Type B pancreatic cell (in vitro differentiated cells): ENCODE measurements around the gene TYRO3. TPM values are rescaled to one million over a fixed set of nuclear protein-coding genes. Genes with fewer than 3 reads are reported as not detected.
"Not testable (repeated sequence)": the region's sequence is repeated elsewhere in the genome, so short reads cannot be mapped to it uniquely, and the experiment has no call there.

Source experiments
- DNase-seq: peaks from one replicate; pipeline ENCODE4 v3.0.0; 2021; ENCODE audit warnings: mixed read lengths; ENCODE audit not compliant: unreplicated experiment; ENCODE audit errors: extremely low spot score
- H3K27ac Mint-ChIP-seq: 2 replicates; pipeline ENCODE4 v1.8.0; 2021; ENCODE audit warnings: mild to moderate bottlenecking, mixed read lengths
- H3K27me3 Mint-ChIP-seq: 2 replicates; pipeline ENCODE4 v1.8.0; 2021; ENCODE audit warnings: mixed read lengths
- H3K36me3 Mint-ChIP-seq: 2 replicates; pipeline ENCODE4 v1.8.0; 2021; ENCODE audit warnings: mixed read lengths
- H3K4me1 Mint-ChIP-seq: one replicate; pipeline ENCODE4 v1.8.0; 2021; ENCODE audit warnings: mixed read lengths; ENCODE audit not compliant: unreplicated experiment
- H3K4me3 Mint-ChIP-seq: 2 replicates; pipeline ENCODE4 v1.8.0; 2021; ENCODE audit warnings: mild to moderate bottlenecking, mixed read lengths
- H3K9me3 Mint-ChIP-seq: 2 replicates; pipeline ENCODE4 v1.8.0; 2021; ENCODE audit warnings: mixed read lengths
- total RNA-seq: library from RNA; stranded (reverse); gene quantifications from 2 replicates; pipeline ENCODE4 v1.2.1, GENCODE V29; 2021; ENCODE audit warnings: low replicate concordance
- TF ChIP-seq, protein P1 (sequence below): fragments of 200-600 bp; sonication (generic); conservative IDR thresholded peaks from 2 replicates; pipeline ENCODE4 v1.5.0; 2021; ENCODE audit warnings: antibody characterized with exemption, mild to moderate bottlenecking

Gene TYRO3
- total RNA-seq, 1 donor from 2014 or later = 43.0 TPM

GRCh38 chr15:41567862-41568261 lies 8.8 kb downstream of the TYRO3 start:
- no peaks in the 10 kb centered on the region for H3K27me3 Mint-ChIP-seq
- peaks cover 51% of the 10 kb centered on the region for H3K4me1 Mint-ChIP-seq
- H3K9me3 Mint-ChIP-seq = no peaks in the 10 kb centered on the region
- H3K36me3 Mint-ChIP-seq = peaks cover 4% of the 10 kb centered on the region
- H3K4me3 Mint-ChIP-seq = peak overlapping the region; percentile 66
- peak overlapping the region; percentile 90 for H3K27ac Mint-ChIP-seq
- no peak for DNase-seq
- TF ChIP-seq, protein P1, sequence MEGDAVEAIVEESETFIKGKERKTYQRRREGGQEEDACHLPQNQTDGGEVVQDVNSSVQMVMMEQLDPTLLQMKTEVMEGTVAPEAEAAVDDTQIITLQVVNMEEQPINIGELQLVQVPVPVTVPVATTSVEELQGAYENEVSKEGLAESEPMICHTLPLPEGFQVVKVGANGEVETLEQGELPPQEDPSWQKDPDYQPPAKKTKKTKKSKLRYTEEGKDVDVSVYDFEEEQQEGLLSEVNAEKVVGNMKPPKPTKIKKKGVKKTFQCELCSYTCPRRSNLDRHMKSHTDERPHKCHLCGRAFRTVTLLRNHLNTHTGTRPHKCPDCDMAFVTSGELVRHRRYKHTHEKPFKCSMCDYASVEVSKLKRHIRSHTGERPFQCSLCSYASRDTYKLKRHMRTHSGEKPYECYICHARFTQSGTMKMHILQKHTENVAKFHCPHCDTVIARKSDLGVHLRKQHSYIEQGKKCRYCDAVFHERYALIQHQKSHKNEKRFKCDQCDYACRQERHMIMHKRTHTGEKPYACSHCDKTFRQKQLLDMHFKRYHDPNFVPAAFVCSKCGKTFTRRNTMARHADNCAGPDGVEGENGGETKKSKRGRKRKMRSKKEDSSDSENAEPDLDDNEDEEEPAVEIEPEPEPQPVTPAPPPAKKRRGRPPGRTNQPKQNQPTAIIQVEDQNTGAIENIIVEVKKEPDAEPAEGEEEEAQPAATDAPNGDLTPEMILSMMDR = no peak

DNA sequence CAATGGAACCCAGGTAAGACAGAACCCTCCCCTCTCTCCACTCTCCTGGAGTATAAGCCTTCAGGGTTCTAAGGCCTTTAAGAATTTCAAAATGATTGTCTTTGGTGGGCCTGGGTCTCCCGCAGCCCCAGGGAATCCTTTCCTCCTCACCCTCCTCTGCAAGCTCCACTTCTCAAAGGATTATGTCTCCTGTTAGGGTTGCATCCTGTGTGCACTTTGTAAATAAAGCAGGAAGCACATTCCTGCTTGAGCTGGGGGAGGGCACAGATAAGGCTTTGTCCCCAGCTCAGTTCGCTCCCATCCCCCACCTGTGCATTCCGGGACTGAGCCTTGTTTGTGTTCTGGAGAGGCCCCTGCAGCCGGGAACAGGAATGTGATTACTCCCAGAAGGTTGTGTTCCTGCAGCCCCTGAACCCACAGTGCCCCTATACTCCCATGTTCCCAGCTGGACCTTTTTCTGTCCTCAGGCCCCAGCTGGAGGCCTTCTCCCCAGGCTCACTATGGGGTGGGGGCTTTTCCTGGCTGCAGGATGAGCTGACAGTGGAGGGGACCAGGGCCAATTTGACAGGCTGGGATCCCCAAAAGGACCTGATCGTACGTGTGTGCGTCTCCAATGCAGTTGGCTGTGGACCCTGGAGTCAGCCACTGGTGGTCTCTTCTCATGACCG lies 9.5 kb downstream of the TYRO3 start:
- H3K36me3 Mint-ChIP-seq = peaks cover 4% of the 10 kb centered on the region
- peak overlapping the region; percentile 90 for H3K27ac Mint-ChIP-seq
- peak overlapping the region; percentile 66 for H3K4me3 Mint-ChIP-seq
- peaks cover 45% of the 10 kb centered on the region for H3K4me1 Mint-ChIP-seq
- H3K27me3 Mint-ChIP-seq = no peaks in the 10 kb centered on the region
- no peaks in the 10 kb centered on the region for H3K9me3 Mint-ChIP-seq
- TF ChIP-seq, protein P1 = no peak
- DNase-seq = no peak

- not testable (repeated sequence) for H3K36me3 Mint-ChIP-seq, H3K4me3 Mint-ChIP-seq, H3K27ac Mint-ChIP-seq, H3K27me3 Mint-ChIP-seq, H3K9me3 Mint-ChIP-seq, DNase-seq
- H3K4me1 Mint-ChIP-seq = peaks cover 38% of the 10 kb centered on the region
These were observed 10.2 kb downstream of the TYRO3 start for GRCh38 chr15:41569232-41569631.

- Mint-ChIP-seq H3K9me3 (no peaks in the 10 kb centered on the region), H3K4me1 (peaks cover 26% of the 10 kb centered on the region), H3K36me3 (peaks cover 11% of the 10 kb centered on the region), H3K4me3 (no peak overlapping the region), H3K27ac (no peak overlapping the region), H3K27me3 (no peaks in the 10 kb centered on the region)
- TF ChIP-seq, protein P1 = no peak
- no peak for DNase-seq
These were observed 11.8 kb downstream of the TYRO3 start for GRCh38 chr15:41570764-41571163.

GRCh38 chr15:41571948-41572347 lies 12.9 kb downstream of the TYRO3 start:
- DNase-seq = no peak
- H3K9me3 Mint-ChIP-seq = no peaks in the 10 kb centered on the region
- peaks cover 11% of the 10 kb centered on the region for H3K36me3 Mint-ChIP-seq
- H3K27me3 Mint-ChIP-seq = no peaks in the 10 kb centered on the region
- H3K27ac Mint-ChIP-seq = no peak overlapping the region
- peaks cover 20% of the 10 kb centered on the region for H3K4me1 Mint-ChIP-seq
- no peak overlapping the region for H3K4me3 Mint-ChIP-seq
- TF ChIP-seq, protein P1 = no peak

- Mint-ChIP-seq H3K4me1 (peaks cover 12% of the 10 kb centered on the region), H3K36me3 (peaks cover 11% of the 10 kb centered on the region), H3K9me3 (no peaks in the 10 kb centered on the region), H3K4me3 (no peak overlapping the region), H3K27ac (no peak overlapping the region), H3K27me3 (no peaks in the 10 kb centered on the region)
- TF ChIP-seq, protein P1 = no peak
- DNase-seq = no peak
These were observed 13.9 kb downstream of the TYRO3 start for GRCh38 chr15:41572866-41573265.
